22Rv1 (cell line): ENCODE data around the gene FBXW7.

Experiments
- H3K27ac ChIP-seq: fragments of 450-650 bp; 2 replicates; pipeline ENCODE4 v1.5.1; 2017
- CTCF ChIP-seq: fragments of 450-650 bp; IDR thresholded peaks from 2 replicates; pipeline ENCODE4 v1.5.1; 2017; ENCODE audit warnings: mild to moderate bottlenecking
- ZFX ChIP-seq: fragments of 450-650 bp; IDR thresholded peaks from 2 replicates; pipeline ENCODE4 v1.6.1; 2017; ENCODE audit warnings: antibody characterized with exemption, borderline replicate concordance

Gene FBXW7

GRCh38 chr4:152463562-152463961 lies 72.3 kb downstream of the FBXW7 start:
- no peak overlapping the region for H3K27ac ChIP-seq
- TF ChIP-seq CTCF, result no peak
- no peak for TF ChIP-seq ZFX

GRCh38 chr4:152462695-152463094 lies 73.2 kb downstream of the FBXW7 start:
- no peak overlapping the region for H3K27ac ChIP-seq
- no peak for TF ChIP-seq ZFX
- no peak for TF ChIP-seq CTCF

- H3K27ac ChIP-seq, result no peak overlapping the region
- TF ChIP-seq ZFX (no peak), CTCF (no peak)
These were observed 73.8 kb downstream of the FBXW7 start for GRCh38 chr4:152462047-152462446.

GRCh38 chr4:152460488-152460887 lies 75.4 kb downstream of the FBXW7 start:
- no peak overlapping the region for H3K27ac ChIP-seq

GRCh38 chr4:152459326-152459725 lies 76.6 kb downstream of the FBXW7 start:
- TF ChIP-seq CTCF (no peak), ZFX (no peak)
- no peak overlapping the region for H3K27ac ChIP-seq

More at GRCh38 chr4:152460488-152460887, 75.4 kb downstream of the FBXW7 start:
- TF ChIP-seq ZFX, result no peak
- no peak for TF ChIP-seq CTCF

GRCh38 chr4:152458801-152459302 lies 77.0 kb downstream of the FBXW7 start:
- no peak overlapping the region for H3K27ac ChIP-seq
- TF ChIP-seq ZFX (no peak), CTCF (no peak)

- no peak overlapping the region for H3K27ac ChIP-seq
- TF ChIP-seq ZFX (no peak), CTCF (no peak)
These were observed 79.3 kb downstream of the FBXW7 start for GRCh38 chr4:152456609-152457008.
